GM19397 (cell line): ENCODE measurements around the gene SUZ12.
"Not testable (repeated sequence)": the region's sequence is repeated elsewhere in the genome, so short reads cannot be mapped to it uniquely, and the experiment has no call there.

Experiments used
- ATAC-seq: cut with Tn5 transposase; IDR thresholded peaks from one replicate; pipeline ENCODE4 v1.9.1; 2021; ENCODE audit warnings: mild to moderate bottlenecking, moderate library complexity; ENCODE audit not compliant: unreplicated experiment

Gene SUZ12

GRCh38 chr17:32033812-32034211, 97.0 kb downstream of the SUZ12 start:
- not testable (repeated sequence) for ATAC-seq

- not testable (repeated sequence) for ATAC-seq
Measured at GRCh38 chr17:32040246-32040645, 103.4 kb downstream of the SUZ12 start.

- not testable (repeated sequence) for ATAC-seq
Measured at GRCh38 chr17:32041306-32041875, 104.6 kb downstream of the SUZ12 start.

GRCh38 chr17:32042266-32042665, 105.5 kb downstream of the SUZ12 start:
- ATAC-seq = not testable (repeated sequence)

GRCh38 chr17:32045611-32046010, 108.8 kb downstream of the SUZ12 start:
- ATAC-seq = not testable (repeated sequence)

GRCh38 chr17:32047663-32048062, 110.9 kb downstream of the SUZ12 start:
- not testable (repeated sequence) for ATAC-seq
